Adrenal gland (tissue), 12 donors: Measurements from ENCODE around the gene COPB2. TPM values are rescaled to one million over a fixed set of nuclear protein-coding genes. Genes with fewer than 3 reads are reported as not detected.

Experiments
- DNase-seq, 7 donors: peaks; one replicate each; pipeline ENCODE4 v3.0.0-alpha.2; 2019 to 2020
- H3K27ac ChIP-seq, 5 donors: fragments of 200-600 bp; sonication (generic) in 4 of 5; 1 replicate in 3 of 5; 2 replicates in 2 of 5; pipeline versions ENCODE4 v1.5.1 to v1.8.0; 2016 to 2020; ENCODE audit warnings: mild to moderate bottlenecking in 1 of 5
- H3K27me3 ChIP-seq: fragments of 200-600 bp; 2 replicates; pipeline ENCODE4 v1.8.0; 2021
- H3K36me3 ChIP-seq, 2 donors: fragments of 200-600 bp; replicated peaks in 1 of 2; 1 replicate in 1 of 2; 2 replicates in 1 of 2; pipeline versions ENCODE4 v1.5.1 to v1.8.0; 2018 to 2022
- H3K4me1 ChIP-seq, 2 donors: fragments of 200-600 bp; replicated peaks in 1 of 2; 1 replicate in 1 of 2; 2 replicates in 1 of 2; pipeline versions ENCODE4 v1.5.1 to v1.8.0; 2018 to 2021
- H3K4me3 ChIP-seq, 4 donors: fragments of 200-600 bp; sonication (generic) in 3 of 4; one replicate each; pipeline ENCODE4 v1.5.1; 2016 to 2018
- H3K9me3 ChIP-seq, 3 donors: fragments of 200-600 bp; sonication (generic) in 1 of 3; replicated peaks in 1 of 3; 1 replicate in 2 of 3; 2 replicates in 1 of 3; pipeline versions ENCODE4 v1.5.1 to v1.8.0; 2016 to 2021
- POLR2A ChIP-seq, 2 donors: fragments of 450-650 bp; IDR thresholded peaks; one replicate each; pipeline ENCODE4 v1.6.1; 2017; ENCODE audit warnings: antibody characterized with exemption in 2 of 2, mild to moderate bottlenecking in 2 of 2, moderate library complexity in 1 of 2
- WGBS, 4 donors: extraction: QIAGEN DNeasy Blood & Tissue Kit in 2 of 4; methylation state at CpG; one replicate each; pipeline versions ENCODE4 v1.1.5 to v1.1.7; 2013 to 2017; 5-methylcytosine and 5-hydroxymethylcytosine counted together
- intact Hi-C, 2 donors: fragments of 100-400 bp; cut with DNase I; formaldehyde crosslinking; loops; one replicate each; pipeline versions ENCODE4 v1.14.1 to v1.15.0; 2022 to 2023
- polyA plus RNA-seq, 3 donors: library from polyadenylated mRNA; stranded (reverse); fragments of 200-250 nt in 2 of 3; fragments of 350-450 nt in 1 of 3; fragmentation: Illumina TruSeq in 1 of 3; extraction: RNeasy Lipid Tissue Mini Kit (QIAGEN cat#74804) in 1 of 3; gene quantifications; one replicate each; pipeline ENCODE4 v1.2.3, GENCODE V29; 2013 to 2014
- small RNA-seq, 2 donors: library from RNA; depleted of rRNA; stranded (forward); fragments of <200 nt; gene quantifications; one replicate each; pipeline ENCODE3, GENCODE V24; 2016
- total RNA-seq, 9 donors: library from RNA; depleted of rRNA in 4 of 9; stranded (reverse); fragments of >200 nt in 4 of 9; fragments of 120-200 nt in 1 of 9; fragmentation: NEBNext Ultra II Directional in 1 of 9; extraction: Animal tissue kit (Norgen Biotek cat#: 25700) in 1 of 9; gene quantifications; one replicate each; pipeline versions ENCODE4 v1.1.0 to v1.2.4, GENCODE V29; 2013 to 2023
- TF ChIP-seq, protein P1 (sequence below), 6 experiments: fragments of 450-650 bp in 4 of 6; fragments of 200-600 bp in 2 of 6; sonication (generic) in 1 of 6; IDR thresholded peaks; 1 replicate in 5 of 6; 2 replicates in 1 of 6; pipeline versions ENCODE4 v1.5.1 to v1.8.0; 2016 to 2021; ENCODE audit warnings: antibody characterized with exemption in 6 of 6, mild to moderate bottlenecking in 2 of 6, moderate library complexity in 1 of 6
- donor health status: healthy with polysubstance abuse.
- donor health status: Bipolar disorder and iron deficiency.
- donor health status: DM: yes; HTN: yes; CAD: no.
- donor health status: DM: no; HTN: no; CAD: no.
- donor health status: DM: no; HTN: no; CAD: no.
- donor health status: DM: yes; HTN: yes; CAD: no.

Gene COPB2
- total and polyA plus RNA-seq, 12 donors = 28.1 to 192 (median 126) TPM

DNA sequence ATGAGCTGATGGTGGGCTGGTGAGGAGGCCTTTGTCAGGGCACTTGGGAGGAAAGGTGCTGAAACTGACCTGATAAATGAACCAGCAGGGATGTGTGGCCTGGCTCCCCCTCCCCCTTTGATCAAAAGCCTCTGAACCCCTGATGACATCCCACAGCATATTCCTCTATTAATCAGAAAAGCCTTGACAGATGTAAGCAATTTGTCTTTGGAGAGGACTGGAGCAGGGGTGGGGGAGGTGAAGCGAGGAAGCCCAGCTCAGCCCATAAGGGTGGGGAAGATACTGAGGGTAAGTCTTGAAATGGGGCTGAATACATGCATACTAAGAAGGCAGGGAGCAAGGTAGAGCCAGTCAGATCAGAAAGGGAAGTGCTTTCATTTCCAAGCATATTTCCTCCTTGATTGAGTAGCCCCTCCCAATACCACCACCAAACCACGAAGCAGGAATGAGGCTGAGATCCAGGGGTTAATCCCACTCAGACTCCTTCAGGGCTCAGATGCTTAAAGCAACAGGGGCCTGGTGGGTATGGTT is 80.3 kb downstream of the COPB2 start:
- TF ChIP-seq POLR2A (IDR thresholded peaks at IDR 0.05) = no peak
- TF ChIP-seq, protein P1, sequence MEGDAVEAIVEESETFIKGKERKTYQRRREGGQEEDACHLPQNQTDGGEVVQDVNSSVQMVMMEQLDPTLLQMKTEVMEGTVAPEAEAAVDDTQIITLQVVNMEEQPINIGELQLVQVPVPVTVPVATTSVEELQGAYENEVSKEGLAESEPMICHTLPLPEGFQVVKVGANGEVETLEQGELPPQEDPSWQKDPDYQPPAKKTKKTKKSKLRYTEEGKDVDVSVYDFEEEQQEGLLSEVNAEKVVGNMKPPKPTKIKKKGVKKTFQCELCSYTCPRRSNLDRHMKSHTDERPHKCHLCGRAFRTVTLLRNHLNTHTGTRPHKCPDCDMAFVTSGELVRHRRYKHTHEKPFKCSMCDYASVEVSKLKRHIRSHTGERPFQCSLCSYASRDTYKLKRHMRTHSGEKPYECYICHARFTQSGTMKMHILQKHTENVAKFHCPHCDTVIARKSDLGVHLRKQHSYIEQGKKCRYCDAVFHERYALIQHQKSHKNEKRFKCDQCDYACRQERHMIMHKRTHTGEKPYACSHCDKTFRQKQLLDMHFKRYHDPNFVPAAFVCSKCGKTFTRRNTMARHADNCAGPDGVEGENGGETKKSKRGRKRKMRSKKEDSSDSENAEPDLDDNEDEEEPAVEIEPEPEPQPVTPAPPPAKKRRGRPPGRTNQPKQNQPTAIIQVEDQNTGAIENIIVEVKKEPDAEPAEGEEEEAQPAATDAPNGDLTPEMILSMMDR (IDR thresholded peaks at IDR 0.05) = no peak

DNA sequence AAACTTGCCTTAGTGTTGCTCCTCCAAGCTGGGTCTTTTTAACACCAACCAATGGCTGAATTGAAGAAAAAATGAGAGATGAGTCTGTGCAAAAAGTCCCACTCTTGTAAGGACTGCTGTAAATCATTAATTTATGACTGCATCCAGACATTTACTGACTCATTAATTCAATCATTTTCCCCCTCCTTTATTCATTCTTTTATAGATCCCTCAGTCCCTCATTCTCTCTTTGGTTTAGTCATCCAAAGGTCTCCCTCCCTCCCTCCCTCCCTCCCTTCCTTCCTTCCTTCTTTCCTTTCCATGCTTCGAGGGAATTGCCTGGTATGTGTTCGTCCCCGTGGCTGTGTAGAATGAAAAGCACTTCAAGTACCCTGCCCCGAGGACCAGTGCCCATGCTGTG is 80.9 kb downstream of the COPB2 start:
- Histone ChIP-seq H3K4me1 (peaks cover 11 to 13% of the 10 kb centered on the region in 2 donors), H3K27ac (peak overlapping the region in 1 of 5 donors; percentile 78), H3K36me3 (no peaks in the 10 kb centered on the region), H3K4me3 (no peak overlapping the region), H3K9me3 (no peaks in the 10 kb centered on the region), H3K27me3 (no peaks in the 10 kb centered on the region)
- intact Hi-C loops = no loop called here
- TF ChIP-seq, protein P1 (IDR thresholded peaks at IDR 0.05) = no peak
- TF ChIP-seq POLR2A (IDR thresholded peaks at IDR 0.05) = no peak
- no peak for DNase-seq
- 49 to 67% (median 57%) methylated on average over 4 of the region's 4 CpGs for WGBS, 4 donors

More for the DNA sequence above, 80.3 kb downstream of the COPB2 start:
- DNase-seq = no peak
- Histone ChIP-seq H3K27ac (peak overlapping the region in 3 of 5 donors; percentile 36 to 78 (median 59)), H3K4me3 (no peak overlapping the region), H3K4me1 (peaks cover 11 to 13% of the 10 kb centered on the region in 2 donors), H3K27me3 (no peaks in the 10 kb centered on the region), H3K36me3 (no peaks in the 10 kb centered on the region), H3K9me3 (no peaks in the 10 kb centered on the region)
- intact Hi-C loops = no loop called here
- 53 to 73% (median 56%) methylated on average over 2 of the region's 2 CpGs for WGBS, 4 donors

DNA sequence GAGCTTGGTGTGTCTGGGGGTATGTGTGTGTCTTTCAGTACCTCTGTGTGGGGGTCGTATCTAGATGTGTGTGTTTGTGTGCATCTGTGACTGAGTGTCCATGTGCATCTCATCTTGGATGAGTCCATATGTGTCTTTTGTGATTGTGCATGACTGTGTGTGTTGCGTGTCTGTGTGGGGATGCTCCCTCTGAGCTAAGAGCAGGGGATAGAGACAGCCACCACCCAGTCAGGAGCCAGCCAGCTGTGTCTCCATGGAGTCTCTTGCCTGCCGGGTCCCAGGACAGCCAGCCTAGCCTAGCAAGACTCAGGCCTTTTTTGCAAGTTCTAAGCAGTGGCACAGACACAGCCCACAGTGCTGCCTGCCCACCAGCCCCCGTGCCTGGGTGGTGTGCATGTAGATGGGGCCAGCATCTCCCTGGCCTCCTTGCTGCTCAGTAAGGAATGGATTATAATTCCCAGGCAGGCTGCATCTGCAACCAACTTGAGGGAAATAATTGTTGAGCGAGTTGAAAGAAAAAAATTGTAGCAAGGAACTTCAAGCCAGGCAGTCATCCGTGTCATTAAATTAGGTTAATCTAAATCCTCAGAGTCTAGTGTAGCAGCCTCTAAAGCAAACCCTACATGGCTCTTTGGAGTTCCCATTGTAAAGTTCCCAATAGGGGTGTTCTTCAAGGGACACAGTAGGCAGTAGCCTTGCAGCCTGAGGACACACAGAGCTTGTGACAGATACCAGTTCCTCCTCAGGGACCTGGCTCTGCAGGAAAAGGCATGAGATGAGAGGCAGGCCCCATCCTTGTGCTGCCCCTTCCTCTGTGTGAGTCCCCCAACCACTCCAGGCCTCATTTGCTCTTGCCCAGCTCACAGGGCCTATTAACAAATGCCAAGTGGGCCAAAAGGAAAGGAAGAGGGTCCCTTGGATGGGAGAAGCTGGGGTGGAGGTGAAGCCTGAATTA is 81.6 kb downstream of the COPB2 start:
- Histone ChIP-seq H3K27me3 (no peaks in the 10 kb centered on the region), H3K27ac (peak overlapping the region in 1 of 5 donors; percentile 22), H3K4me3 (no peak overlapping the region), H3K4me1 (peaks cover 11 to 13% of the 10 kb centered on the region in 2 donors), H3K36me3 (no peaks in the 10 kb centered on the region), H3K9me3 (no peaks in the 10 kb centered on the region)
- no peak for TF ChIP-seq POLR2A (IDR thresholded peaks at IDR 0.05)
- TF ChIP-seq, protein P1 (IDR thresholded peaks at IDR 0.05) = no peak
- no peak for DNase-seq
- intact Hi-C loops = no loop called here
- WGBS, 4 donors = 87 to 93% (median 90%) methylated on average over 5 to 6 of the region's 6 CpGs

Small RNAs within 50 kb of the gene (small RNA-seq; reads per million reads assigned to genes)
- 0 reads per million in 2 donors for gene RF00026

Other genes starting within 250 kb of the COPB2 start
- 100 to 1,000 TPM in 4 of 9 donors, 10 to 100 TPM in 5; 80.9 to 213 (median 99.1) TPM for gene MRPS22, start 45.6 kb downstream of the COPB2 start, total RNA-seq
- gene MRPS22, start 45.6 kb downstream of the COPB2 start, polyA plus RNA-seq = 100 to 1,000 TPM in 1 of 3 donors, 10 to 100 TPM in 2; 50.7 to 186 (median 72.5) TPM
- 1 to 10 TPM in 1 of 9 donors, not detected in 8; 2.2 TPM for gene RBP2, start 86.9 kb upstream of the COPB2 start, total RNA-seq
- 1 to 10 TPM in 1 of 3 donors, under 1 TPM in 2; 0.71 to 1.9 (median 0.99) TPM for gene RBP2, start 86.9 kb upstream of the COPB2 start, polyA plus RNA-seq
- gene RBP1, start 150.1 kb upstream of the COPB2 start, total RNA-seq = 100 to 1,000 TPM; 146 to 624 (median 337) TPM
- gene RBP1, start 150.1 kb upstream of the COPB2 start, polyA plus RNA-seq = 1,000 to 10,000 TPM in 1 of 3 donors, 100 to 1,000 TPM in 2; 579 to 1,050 (median 854) TPM